Activated T-helper 9 cell treated with anti-CD3 and anti-CD28 coated beads, Interleukin-2, amount 50 U/mL, for 16 hours (primary cell): ENCODE results near the gene FANCL.
"Not testable (repeated sequence)": the region's sequence is repeated elsewhere in the genome, so short reads cannot be mapped to it uniquely, and the experiment has no call there.

ENCODE experiments used
- DNase-seq: peaks from one replicate; pipeline ENCODE4 v3.0.0-alpha.2; 2020; ENCODE audit warnings: low read depth

Gene FANCL

DNA sequence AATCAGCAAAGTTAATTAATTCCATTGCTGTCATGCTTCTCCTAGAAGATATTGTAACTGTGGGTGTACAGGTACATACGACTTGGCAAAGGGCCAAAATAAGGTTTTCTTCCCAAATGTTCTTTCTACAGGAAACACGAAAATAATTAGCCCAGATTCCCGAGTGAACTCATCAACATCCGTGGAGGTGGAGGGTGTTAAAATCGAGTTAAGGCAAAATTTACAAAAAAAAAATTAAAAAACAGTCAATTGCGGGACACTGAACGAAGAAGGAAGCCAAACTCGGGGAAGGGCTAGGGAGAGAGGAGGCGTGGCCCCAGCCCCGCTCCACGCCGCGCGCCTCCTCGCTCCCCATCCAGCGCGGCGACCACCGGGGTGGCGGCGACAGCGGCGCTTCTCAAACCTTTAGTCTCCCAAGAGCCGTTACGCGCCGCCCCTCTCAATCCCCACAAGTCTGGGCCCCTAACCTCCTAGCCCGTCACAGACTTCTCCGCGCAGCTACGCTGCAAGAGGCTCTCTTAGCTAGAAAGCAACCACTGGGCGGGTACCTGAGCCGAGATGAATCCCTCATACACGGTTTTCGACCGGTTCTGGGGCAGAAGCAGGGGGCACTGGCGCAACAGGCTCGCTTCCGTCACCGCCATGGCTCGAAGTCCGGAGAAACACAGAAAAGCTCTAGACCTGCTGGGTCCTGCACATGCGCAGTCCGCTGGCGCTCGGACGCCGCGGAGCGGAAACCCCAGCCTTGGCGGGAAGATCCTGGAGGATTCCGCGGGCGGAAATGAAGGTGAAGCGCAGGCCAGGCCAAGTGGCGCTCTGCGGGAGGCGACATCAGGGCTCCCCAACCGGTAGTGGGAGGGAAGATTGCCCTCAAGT, at the start of gene FANCL:
TSS of gene FANCL (minus strand) at position 656 of the 876 bp plus-strand sequence. CDS start at position 644, 12 bp downstream.
- DNase-seq, result peak; percentile 46

- DNase-seq, result no peak
Observed at GRCh38 chr2:58289029-58289428, 47.9 kb upstream of the FANCL start.

DNA sequence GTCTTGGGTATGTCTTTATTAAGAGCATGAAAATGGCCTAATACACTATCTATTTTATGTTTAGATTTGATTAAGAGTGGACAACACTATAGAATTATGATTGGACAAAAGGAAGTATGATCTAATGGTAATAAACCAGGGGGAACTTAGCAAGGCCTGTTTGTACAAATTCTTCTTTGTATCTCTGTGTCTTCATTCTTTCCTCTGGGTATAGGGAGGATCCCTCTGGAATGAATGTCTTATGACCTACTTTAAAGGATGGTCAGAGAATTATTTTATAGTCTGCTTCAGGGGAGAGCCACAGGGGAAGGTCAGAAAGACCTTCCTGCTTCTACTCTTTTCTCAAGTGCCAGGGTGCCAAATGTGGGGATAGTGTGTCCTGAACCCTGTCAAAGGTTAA, 42.8 kb upstream of the FANCL start:
- DNase-seq, result no peak

DNA sequence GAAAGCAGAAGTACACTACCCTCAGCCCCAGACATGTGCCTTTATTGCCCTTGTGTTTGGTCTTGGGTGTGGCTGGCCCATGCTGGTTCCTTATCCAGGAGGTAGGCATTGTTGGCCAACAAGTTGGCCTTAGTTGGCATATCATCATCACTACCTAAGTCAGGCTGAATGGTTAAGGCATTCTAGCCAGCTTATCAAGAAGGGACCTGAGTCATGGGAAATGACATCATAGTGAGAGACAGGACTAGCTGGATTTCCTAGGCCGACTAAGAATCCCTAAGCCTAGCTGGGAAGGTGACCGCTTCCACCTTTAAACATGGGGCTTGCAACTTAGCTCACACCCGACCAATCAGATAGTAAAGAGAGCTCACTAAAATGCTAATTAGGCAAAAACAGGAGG, 34.0 kb upstream of the FANCL start:
- DNase-seq, result not testable (repeated sequence)

GRCh38 chr2:58271826-58272225, 30.7 kb upstream of the FANCL start:
- DNase-seq, result no peak

DNA sequence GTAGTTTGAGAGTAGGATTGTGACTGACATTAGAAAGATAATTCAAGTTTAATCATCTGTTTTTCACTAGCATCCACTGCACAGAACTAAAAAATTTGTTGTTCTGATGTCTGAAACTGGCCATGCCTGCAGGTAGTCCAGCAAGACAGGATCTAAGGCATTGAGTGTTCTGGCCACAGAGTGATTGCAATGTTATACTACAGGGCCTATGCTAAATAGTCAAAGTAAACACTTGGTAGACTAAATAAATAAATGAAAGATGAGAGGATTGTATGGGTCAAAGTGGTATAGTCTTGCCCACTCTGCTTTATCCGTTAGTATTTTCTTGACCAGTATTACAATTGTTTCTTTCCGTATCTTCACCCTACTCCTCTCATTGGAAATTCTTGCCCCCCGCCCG, 27.6 kb upstream of the FANCL start:
- no peak for DNase-seq

DNA sequence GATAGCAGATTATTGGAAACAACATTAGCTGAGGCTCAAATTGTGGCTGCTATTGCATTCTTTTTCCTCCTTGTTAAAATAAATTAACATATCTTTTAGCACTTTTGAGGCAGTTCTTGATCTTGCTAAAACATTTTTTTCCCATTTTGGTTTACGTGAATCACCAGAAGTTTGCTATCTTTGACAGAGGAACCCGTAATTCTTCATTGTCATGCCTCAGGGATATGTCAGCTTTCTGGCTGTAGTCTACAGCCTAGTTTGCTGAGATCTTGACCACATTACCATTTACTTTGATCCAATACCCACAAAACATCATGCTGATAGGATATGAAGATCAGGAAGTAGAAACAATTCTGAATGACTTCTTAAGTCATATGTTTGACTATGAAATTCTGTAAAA, 25.1 kb upstream of the FANCL start:
- no peak for DNase-seq

DNA sequence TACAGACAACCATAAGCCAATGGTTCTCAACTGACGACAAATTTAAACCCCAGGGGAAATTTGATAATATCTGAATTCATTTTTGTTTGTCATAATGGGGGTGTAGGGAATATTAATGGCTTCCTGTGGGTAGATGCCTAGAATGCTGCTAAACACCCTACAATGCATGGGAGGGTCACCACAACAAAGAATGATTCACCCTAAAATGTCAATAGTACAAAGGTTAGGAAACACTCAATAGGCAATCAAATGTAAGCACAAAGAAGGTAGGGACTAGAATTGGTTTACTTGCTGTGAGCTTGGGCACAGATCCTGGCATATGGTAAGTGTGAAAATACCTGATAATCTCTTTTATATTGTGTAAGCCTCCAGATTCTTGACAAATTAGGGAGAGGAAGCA, 20.1 kb upstream of the FANCL start:
- no peak for DNase-seq

- DNase-seq, result not testable (repeated sequence)
Observed at GRCh38 chr2:58258456-58258855, 17.3 kb upstream of the FANCL start.

DNA sequence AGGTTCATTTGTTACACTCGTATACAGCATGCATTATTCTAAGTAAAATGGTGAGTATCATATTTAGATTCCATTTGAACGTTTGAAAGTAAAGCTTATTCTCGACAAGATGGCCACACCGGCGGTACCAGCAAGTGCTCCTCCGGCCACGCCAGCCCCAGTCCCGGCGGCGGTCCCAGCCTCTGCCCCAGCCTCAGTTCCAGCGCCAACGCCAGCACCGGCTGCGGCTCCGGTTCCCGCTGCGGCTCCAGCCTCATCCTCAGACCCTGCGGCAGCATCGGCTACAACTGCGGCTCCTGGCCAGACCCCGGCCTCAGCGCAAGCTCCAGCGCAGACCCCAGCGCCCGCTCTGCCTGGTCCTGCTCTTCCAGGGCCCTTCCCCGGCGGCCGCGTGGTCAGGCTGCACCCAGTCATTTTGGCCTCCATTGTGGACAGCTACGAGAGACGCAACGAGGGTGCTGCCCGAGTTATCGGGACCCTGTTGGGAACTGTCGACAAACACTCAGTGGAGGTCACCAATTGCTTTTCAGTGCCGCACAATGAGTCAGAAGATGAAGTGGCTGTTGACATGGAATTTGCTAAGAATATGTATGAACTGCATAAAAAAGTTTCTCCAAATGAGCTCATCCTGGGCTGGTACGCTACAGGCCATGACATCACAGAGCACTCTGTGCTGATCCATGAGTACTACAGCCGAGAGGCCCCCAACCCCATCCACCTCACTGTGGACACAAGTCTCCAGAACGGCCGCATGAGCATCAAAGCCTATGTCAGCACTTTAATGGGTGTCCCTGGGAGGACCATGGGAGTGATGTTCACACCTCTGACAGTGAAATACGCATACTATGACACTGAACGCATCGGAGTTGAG, 10.4 kb upstream of the FANCL start:
- not testable (repeated sequence) for DNase-seq

DNA sequence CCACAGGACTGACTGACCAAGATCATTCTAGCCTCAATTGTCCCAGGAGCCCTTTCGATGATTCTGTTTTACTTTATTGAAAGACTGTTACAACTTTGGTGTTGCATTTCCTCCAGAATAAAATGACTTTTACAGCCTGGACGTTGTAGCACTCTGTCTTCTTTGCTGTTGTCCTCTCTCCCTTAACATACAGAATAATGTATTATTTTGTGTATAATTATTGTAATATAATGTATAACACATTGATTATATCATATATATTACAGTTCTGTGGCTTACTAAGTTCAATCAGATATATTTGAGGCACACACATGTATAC, 380 bp upstream of the FANCL start:
- no peak for DNase-seq

DNA sequence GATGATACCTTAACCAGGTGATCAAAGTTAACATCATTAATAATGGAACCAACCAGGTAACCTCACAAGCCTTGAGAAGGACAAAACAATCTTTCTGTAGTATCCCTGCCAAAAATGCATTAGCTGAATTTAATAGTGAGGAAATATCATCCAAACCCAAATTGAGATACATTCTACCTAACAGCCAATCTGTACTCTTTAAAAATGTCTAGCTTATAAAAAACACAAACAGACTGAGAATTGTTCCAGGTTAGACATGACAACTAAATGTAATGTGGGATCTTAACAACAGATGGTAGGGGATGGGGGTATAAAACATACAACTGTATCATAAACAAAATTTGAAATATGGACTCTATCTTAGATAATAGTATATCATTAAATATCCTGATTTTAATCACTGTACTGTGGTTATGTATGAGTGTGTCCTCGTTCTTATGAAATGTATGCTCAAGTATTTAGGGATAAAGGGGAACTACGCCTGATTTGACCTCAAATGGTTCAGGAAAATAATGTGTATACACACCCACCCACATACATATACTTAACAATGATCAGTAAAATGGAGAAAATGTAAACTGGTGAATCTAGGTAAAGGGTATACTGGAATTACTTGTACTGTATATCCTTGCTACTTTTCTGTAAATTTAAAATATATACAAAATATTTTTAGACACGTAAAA, 1.7 kb downstream of the FANCL start:
- no peak for DNase-seq

DNA sequence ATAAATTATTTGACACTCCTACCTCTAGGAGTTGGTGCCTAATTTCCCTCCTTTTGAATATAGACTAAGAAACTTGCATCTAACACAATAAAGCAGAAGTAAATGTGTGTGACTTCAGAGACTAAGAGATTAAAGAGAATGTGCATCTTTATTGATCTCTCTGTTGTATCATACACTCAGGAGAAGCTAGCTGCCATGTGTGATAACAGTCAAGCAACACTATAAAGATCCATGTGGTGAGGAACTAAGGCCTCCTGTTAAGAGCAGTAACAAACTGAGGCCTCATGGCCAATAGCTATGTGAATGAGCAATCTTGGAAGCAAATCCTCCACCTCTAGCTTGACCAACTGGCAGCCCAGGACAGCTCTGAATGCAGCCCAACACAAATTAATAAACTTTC, 3.4 kb downstream of the FANCL start:
- no peak for DNase-seq

GRCh38 chr2:58235984-58236383, 5.1 kb downstream of the FANCL start:
- DNase-seq, result no peak

GRCh38 chr2:58235170-58235569, 6.0 kb downstream of the FANCL start:
- DNase-seq, result no peak

DNA sequence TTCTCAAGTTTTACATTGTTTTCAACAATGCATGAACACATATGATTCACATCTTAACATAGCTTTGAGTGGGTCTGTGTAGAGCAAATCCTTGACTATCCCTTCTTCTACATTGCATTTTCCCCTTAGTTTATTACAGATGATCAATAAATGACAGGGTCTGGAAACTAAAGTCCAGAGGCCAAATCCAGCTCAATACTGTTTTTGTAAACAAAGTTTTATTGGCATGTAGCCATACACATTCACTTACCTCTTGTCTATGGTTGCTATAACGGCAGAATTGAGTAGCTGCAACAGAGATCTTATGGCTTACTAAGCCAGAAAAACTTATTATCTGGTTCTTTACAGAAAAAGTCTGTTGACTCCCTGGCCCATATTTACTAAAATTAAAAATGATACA, 12.8 kb downstream of the FANCL start:
- no peak for DNase-seq

DNA sequence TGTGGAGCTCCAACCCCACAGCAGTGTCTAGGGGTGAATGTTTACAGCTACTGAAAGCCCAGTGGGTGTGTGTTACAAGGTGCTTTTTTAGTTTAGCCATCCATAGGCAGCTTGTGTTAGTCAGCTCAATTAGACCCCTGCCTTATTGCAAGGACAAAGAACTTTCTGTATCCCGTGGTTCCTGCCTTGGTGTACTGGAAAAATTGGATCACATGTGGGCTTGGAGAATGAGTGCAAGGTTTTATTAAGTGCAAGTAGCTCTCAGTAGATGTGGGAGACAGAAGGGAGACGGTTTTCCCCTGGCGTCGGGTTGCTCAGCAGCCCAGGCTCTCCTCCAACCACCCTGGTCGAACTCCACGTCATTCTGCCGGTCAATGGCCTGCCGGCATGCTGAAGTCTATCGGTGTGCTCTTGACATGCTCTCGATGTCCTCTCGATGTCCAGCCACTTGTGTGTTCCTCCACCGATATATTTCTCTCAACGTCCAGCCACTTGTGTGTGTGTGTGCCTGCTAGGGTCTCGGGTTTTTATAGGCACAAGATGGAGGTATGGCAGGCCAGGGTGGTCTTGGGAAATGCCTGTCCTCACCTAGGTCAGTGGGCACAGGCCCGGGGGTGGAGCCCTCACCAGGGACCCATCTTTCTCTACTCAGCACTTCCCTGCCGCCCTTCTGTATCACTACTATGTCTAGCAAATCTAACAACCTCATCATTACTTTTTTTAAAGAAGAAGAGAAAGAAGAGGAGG, 13.8 kb downstream of the FANCL start:
- DNase-seq, result no peak

- no peak for DNase-seq
Observed at GRCh38 chr2:58221909-58222308, 19.2 kb downstream of the FANCL start.

GRCh38 chr2:58215429-58215828, 25.7 kb downstream of the FANCL start:
- no peak for DNase-seq

DNA sequence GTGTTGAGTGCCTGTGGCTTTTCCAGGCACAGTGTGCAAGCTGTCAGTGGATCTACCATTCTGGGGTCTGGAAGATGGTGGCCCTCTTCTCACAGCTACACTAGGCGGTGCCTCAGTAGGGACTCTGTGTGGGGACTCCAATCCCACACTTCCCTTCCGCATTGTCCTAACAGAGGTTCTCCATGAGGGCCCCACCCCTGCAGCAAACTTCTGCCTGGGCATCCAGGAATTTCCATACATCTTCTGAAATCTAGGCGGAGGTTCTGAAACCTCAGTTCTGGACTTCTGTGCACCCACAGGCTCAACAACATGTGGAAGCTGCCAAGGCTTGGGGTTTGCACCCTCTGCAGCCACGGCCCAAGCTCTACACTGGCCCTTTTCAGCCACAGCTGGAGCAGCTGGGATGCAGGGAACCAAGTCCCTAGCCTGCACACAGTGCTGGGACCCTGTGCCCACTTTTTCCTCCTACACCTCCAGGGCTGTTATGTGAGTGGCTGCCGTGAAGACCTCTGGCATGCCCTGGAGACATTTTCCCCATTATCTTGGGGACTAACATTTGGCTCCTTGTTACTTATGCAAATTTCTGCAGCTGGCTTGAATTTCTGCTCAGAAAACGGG, 30.1 kb downstream of the FANCL start:
- not testable (repeated sequence) for DNase-seq

DNA sequence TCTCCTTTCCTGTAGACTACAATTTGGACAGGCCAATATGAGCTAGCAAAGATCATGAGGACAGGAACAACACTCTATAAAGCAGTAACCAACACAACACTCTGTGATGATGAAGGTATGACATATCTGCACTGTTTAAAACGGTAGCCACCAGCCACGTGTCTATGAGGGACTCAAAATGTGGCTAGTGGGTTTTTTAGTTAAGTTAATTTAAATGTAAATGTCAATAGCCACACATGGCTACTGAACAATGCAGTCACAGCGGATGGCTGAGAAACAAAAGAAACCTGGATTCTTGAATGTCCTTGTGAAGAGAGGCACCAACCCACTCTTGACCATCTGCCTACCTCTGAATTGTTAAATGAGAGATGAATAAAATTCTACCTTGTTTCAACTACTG, 33.9 kb downstream of the FANCL start:
- no peak for DNase-seq
